Measurements from ENCODE around the gene NFX1. TPM values are rescaled to one million over a fixed set of nuclear protein-coding genes. Genes with fewer than 3 reads are reported as not detected.

Gene NFX1
- total RNA-seq, 1 experiment from 2014 or later: 40.0 TPM

- BruUV-seq (replicated peaks): no TSS peak
- ChIA-PET CTCF (no interaction called here), POLR2A (ENCODE audit: low non-redundant PET) (no interaction called here)
- Histone ChIP-seq H3K9me3 (ENCODE audit: low read depth, low read length, poor library complexity, severe bottlenecking) (no peaks in the 10 kb centered on the region), H3K27me3 (replicated peaks; ENCODE audit: insufficient read depth, low read depth, low read length, poor library complexity) (no peaks in the 10 kb centered on the region), H3K36me3 (ENCODE audit: insufficient read depth, low read length, poor library complexity, severe bottlenecking) (peaks cover 64% of the 10 kb centered on the region), H3K27ac (ENCODE audit: low read depth, low read length, poor library complexity, severe bottlenecking) (no peak overlapping the region), H3K4me1 (ENCODE audit: insufficient read depth, low read length, poor library complexity, severe bottlenecking) (peaks cover 5% of the 10 kb centered on the region), H3K4me3 (ENCODE audit: low read depth, low read length, poor library complexity, severe bottlenecking) (no peak overlapping the region)
- no peak for DNase-seq (ENCODE audit: low spot score)
- intact Hi-C loops (cut with micrococcal nuclease; ENCODE audit: unreplicated experiment): no loop called here
- TF ChIP-seq EZH2 (IDR thresholded peaks at IDR 0.05; ENCODE audit: borderline replicate concordance, low read depth, low read length, poor library complexity, severe bottlenecking) (no peak), CTCF (conservative IDR thresholded peaks at IDR 0.05; ENCODE audit: low read depth, low read length) (no peak)
Measured at GRCh38 chr9:33318781-33319180, 28.5 kb downstream of the NFX1 start.

- BruUV-seq (replicated peaks): no TSS peak
- H3K27ac ChIP-seq (ENCODE audit: low read depth, low read length, poor library complexity, severe bottlenecking): peak overlapping the region; percentile 83
Measured at GRCh38 chr9:33320230-33320567, 29.9 kb downstream of the NFX1 start.

GRCh38 chr9:33320568-33321261, 30.4 kb downstream of the NFX1 start:
- H3K36me3 ChIP-seq (ENCODE audit: insufficient read depth, low read length, poor library complexity, severe bottlenecking): peaks cover 47% of the 10 kb centered on the region
- H3K27me3 ChIP-seq (replicated peaks; ENCODE audit: insufficient read depth, low read depth, low read length, poor library complexity): no peaks in the 10 kb centered on the region
- BruUV-seq (replicated peaks): TSS peak; percentile 6
- ChIA-PET POLR2A (ENCODE audit: low non-redundant PET) (no interaction called here), CTCF (no interaction called here)
- intact Hi-C loops (cut with micrococcal nuclease; ENCODE audit: unreplicated experiment): no loop called here
- no peaks in the 10 kb centered on the region for H3K9me3 ChIP-seq (ENCODE audit: low read depth, low read length, poor library complexity, severe bottlenecking)
- DNase-seq (ENCODE audit: low spot score): peak; percentile 73
- peak overlapping the region; percentile 83 for H3K27ac ChIP-seq (ENCODE audit: low read depth, low read length, poor library complexity, severe bottlenecking)
- peaks cover 5% of the 10 kb centered on the region for H3K4me1 ChIP-seq (ENCODE audit: insufficient read depth, low read length, poor library complexity, severe bottlenecking)
- H3K4me3 ChIP-seq (ENCODE audit: low read depth, low read length, poor library complexity, severe bottlenecking): no peak overlapping the region
- TF ChIP-seq EZH2 (IDR thresholded peaks at IDR 0.05; ENCODE audit: borderline replicate concordance, low read depth, low read length, poor library complexity, severe bottlenecking): no peak
- TF ChIP-seq CTCF (conservative IDR thresholded peaks at IDR 0.05; ENCODE audit: low read depth, low read length): no peak

More at GRCh38 chr9:33320230-33320567, 29.9 kb downstream of the NFX1 start:
- no peak for TF ChIP-seq CTCF (conservative IDR thresholded peaks at IDR 0.05; ENCODE audit: low read depth, low read length)
- TF ChIP-seq EZH2 (IDR thresholded peaks at IDR 0.05; ENCODE audit: borderline replicate concordance, low read depth, low read length, poor library complexity, severe bottlenecking): no peak
- H3K27me3 ChIP-seq (replicated peaks; ENCODE audit: insufficient read depth, low read depth, low read length, poor library complexity): no peaks in the 10 kb centered on the region
- ChIA-PET POLR2A (ENCODE audit: low non-redundant PET) (no interaction called here), CTCF (no interaction called here)
- H3K4me3 ChIP-seq (ENCODE audit: low read depth, low read length, poor library complexity, severe bottlenecking): no peak overlapping the region
- intact Hi-C loops (cut with micrococcal nuclease; ENCODE audit: unreplicated experiment): no loop called here
- no peaks in the 10 kb centered on the region for H3K9me3 ChIP-seq (ENCODE audit: low read depth, low read length, poor library complexity, severe bottlenecking)
- peaks cover 5% of the 10 kb centered on the region for H3K4me1 ChIP-seq (ENCODE audit: insufficient read depth, low read length, poor library complexity, severe bottlenecking)
- H3K36me3 ChIP-seq (ENCODE audit: insufficient read depth, low read length, poor library complexity, severe bottlenecking): peaks cover 51% of the 10 kb centered on the region
- DNase-seq (ENCODE audit: low spot score): no peak
